SH-SY5Y (cell line): ENCODE data around the gene TRMT1L.

Experiments
- GATA2 ChIP-seq: IDR thresholded peaks from 2 replicates; pipeline ENCODE4 v1.6.1; 2011; ENCODE audit warnings: mild to moderate bottlenecking, low read depth, low read length
- GATA3 ChIP-seq: IDR thresholded peaks from 2 replicates; pipeline ENCODE4 v1.6.1; 2011; ENCODE audit warnings: low read depth, mild to moderate bottlenecking, low read length, moderate library complexity

- TF ChIP-seq GATA2: no peak
- no peak for TF ChIP-seq GATA3
Measured at GRCh38 chr1:185200889-185201288, 44.1 kb upstream of the TRMT1L start.
